H1 (cell line): ENCODE measurements around the gene OR1M1. TPM values are rescaled to one million over a fixed set of nuclear protein-coding genes. Genes with fewer than 3 reads are reported as not detected.

ENCODE experiments used
- CTCF ChIA-PET: fragments of 300-600 bp; sonication (Branson Sonifier 250); formaldehyde crosslinking; loops from one replicate; lab custom pipeline; 2021; ENCODE audit not compliant: partially characterized antibody; lab: Charles Lee
- POLR2A ChIA-PET: fragments of 300-600 bp; sonication (Branson Sonifier 250); formaldehyde crosslinking; loops from one replicate; lab custom pipeline; 2021; ENCODE audit warnings: inconsistent platforms; ENCODE audit not compliant: partially characterized antibody; lab: Charles Lee
- DNase-seq, 2 experiments: peaks; one replicate each; pipeline versions ENCODE4 v3.0.0 to v3.0.0-alpha.2; 2010 to 2022; ENCODE audit warnings: low spot score in 2 of 2, low read depth in 1 of 2, mixed read lengths in 1 of 2
- FAIRE-seq: peaks from 2 replicates; lab custom pipeline; 2011; peaks lifted over from hg19 to GRCh38; lab: Jason Lieb, UNC
- H2AFZ ChIP-seq: 2 replicates; pipeline ENCODE4 v1.8.1; 2012; ENCODE audit warnings: low read length, inconsistent platforms
- H2AK5ac ChIP-seq: 2 replicates; pipeline ENCODE4 v1.6.1; 2013; ENCODE audit warnings: low read depth, low read length
- H2BK120ac ChIP-seq: replicated peaks from 2 replicates; pipeline ENCODE3; 2013; ENCODE audit warnings: low read depth, low read length, inconsistent platforms
- H2BK12ac ChIP-seq: 2 replicates; pipeline ENCODE4 v1.6.1; 2013; ENCODE audit warnings: low read depth, low read length
- H2BK15ac ChIP-seq: 2 replicates; pipeline ENCODE4 v1.6.1; 2013; ENCODE audit warnings: low read length
- H2BK20ac ChIP-seq: 2 replicates; pipeline ENCODE4 v1.6.1; 2013; ENCODE audit warnings: low read length
- H2BK5ac ChIP-seq: 2 replicates; pipeline ENCODE4 v1.6.1; 2013; ENCODE audit warnings: low read depth, low read length
- H3K14ac ChIP-seq: 2 replicates; pipeline ENCODE4 v1.6.1; 2013; ENCODE audit warnings: inconsistent platforms; ENCODE audit not compliant: insufficient read length
- H3K18ac ChIP-seq: 2 replicates; pipeline ENCODE4 v1.6.1; 2013; ENCODE audit warnings: low read length; ENCODE audit errors: extremely low read depth
- H3K23ac ChIP-seq: 2 replicates; pipeline ENCODE4 v1.6.1; 2013; ENCODE audit warnings: inconsistent platforms; ENCODE audit not compliant: insufficient read length
- H3K23me2 ChIP-seq: 2 replicates; pipeline ENCODE4 v1.6.1; 2013; ENCODE audit warnings: low read depth, low read length
- H3K27ac ChIP-seq: 2 replicates; pipeline ENCODE4 v1.6.1; 2011; ENCODE audit warnings: low read depth, low read length, inconsistent platforms
- H3K27me3 ChIP-seq, 4 experiments: replicated peaks in 1 of 4; 1 replicate in 1 of 4; 2 replicates in 3 of 4; pipeline versions ENCODE4 v1.6.1 to v1.8.1; 2011 to 2013; ENCODE audit warnings: low read length in 3 of 4, mild to moderate bottlenecking in 3 of 4, inconsistent platforms in 2 of 4, mixed read lengths in 2 of 4, moderate library complexity in 1 of 4; ENCODE audit not compliant: control insufficient read depth in 3 of 4, insufficient read depth in 3 of 4; ENCODE audit errors: extremely low read depth in 1 of 4
- H3K36me3 ChIP-seq, 4 experiments: 2 replicates each; pipeline versions ENCODE4 v1.6.1 to v1.8.1; 2011 to 2013; ENCODE audit warnings: mild to moderate bottlenecking in 4 of 4, low read length in 3 of 4, moderate library complexity in 2 of 4, control low read depth in 1 of 4, inconsistent platforms in 1 of 4; ENCODE audit not compliant: insufficient read depth in 4 of 4, control insufficient read depth in 2 of 4
- H3K4ac ChIP-seq: replicated peaks from 2 replicates; pipeline ENCODE3; 2013; ENCODE audit warnings: low read length, low read depth, mixed read lengths, inconsistent platforms; ENCODE audit not compliant: insufficient read length
- H3K4me1 ChIP-seq, 4 experiments: replicated peaks in 1 of 4; 1 replicate in 1 of 4; 2 replicates in 3 of 4; pipeline versions ENCODE4 v1.6.1 to v1.8.1; 2011 to 2013; ENCODE audit warnings: low read length in 3 of 4, inconsistent platforms in 2 of 4, mixed read lengths in 1 of 4; ENCODE audit not compliant: insufficient read depth in 4 of 4, control insufficient read depth in 3 of 4
- H3K4me2 ChIP-seq, 2 experiments: 2 replicates each; pipeline versions ENCODE4 v1.6.1 to v1.8.1; 2011 to 2013; ENCODE audit warnings: low read depth in 2 of 2, low read length in 2 of 2, control low read depth in 1 of 2, inconsistent platforms in 1 of 2, mild to moderate bottlenecking in 1 of 2; ENCODE audit not compliant: insufficient read depth in 1 of 2
- H3K4me3 ChIP-seq, 4 experiments: fragments of 200-600, 300-600 bp in 1 of 4; sonication (generic), shearing (Covaris generic), sonication (Bioruptor Twin) in 1 of 4; 2 replicates each; pipeline versions ENCODE4 v1.5.1 to v1.8.1; 2011 to 2016; ENCODE audit warnings: low read length in 4 of 4, low read depth in 3 of 4, control low read depth in 2 of 4, inconsistent platforms in 2 of 4, mild to moderate bottlenecking in 2 of 4, mixed read lengths in 1 of 4, moderate library complexity in 1 of 4; ENCODE audit not compliant: insufficient read depth in 2 of 4; ENCODE audit errors: extremely low read depth in 1 of 4
- H3K56ac ChIP-seq: replicated peaks from 2 replicates; pipeline ENCODE3; 2013; ENCODE audit warnings: low read depth, mild to moderate bottlenecking, mixed read lengths, low read length, inconsistent platforms; ENCODE audit not compliant: insufficient read length
- H3K79me1 ChIP-seq: 2 replicates; pipeline ENCODE4 v1.6.1; 2013; ENCODE audit warnings: low read depth, low read length, control low read depth
- H3K79me2 ChIP-seq, 2 experiments: 2 replicates each; pipeline versions ENCODE4 v1.6.1 to v1.8.1; 2012 to 2013; ENCODE audit warnings: low read length in 2 of 2, mild to moderate bottlenecking in 2 of 2, inconsistent platforms in 1 of 2; ENCODE audit not compliant: insufficient read depth in 2 of 2, control insufficient read depth in 1 of 2
- H3K9ac ChIP-seq, 4 experiments: replicated peaks in 1 of 4; 1 replicate in 1 of 4; 2 replicates in 3 of 4; pipeline versions ENCODE4 v1.6.1 to v1.8.1; 2011 to 2013; ENCODE audit warnings: low read depth in 3 of 4, low read length in 3 of 4, control low read depth in 2 of 4, mild to moderate bottlenecking in 2 of 4, moderate library complexity in 2 of 4, inconsistent platforms in 1 of 4; ENCODE audit errors: extremely low read depth in 1 of 4
- H3K9me3 ChIP-seq, 2 experiments: 2 replicates each; pipeline versions ENCODE4 v1.6.1 to v1.8.1; 2012 to 2013; ENCODE audit warnings: mild to moderate bottlenecking in 2 of 2, moderate library complexity in 2 of 2, control low read depth in 1 of 2, inconsistent platforms in 1 of 2, low read depth in 1 of 2, low read length in 1 of 2, mixed read lengths in 1 of 2; ENCODE audit not compliant: insufficient read depth in 2 of 2
- H4K20me1 ChIP-seq, 2 experiments: replicated peaks in 1 of 2; 2 replicates each; pipeline versions ENCODE3 to v1.8.1; 2011 to 2013; ENCODE audit warnings: inconsistent platforms in 2 of 2, low read length in 2 of 2, mild to moderate bottlenecking in 1 of 2; ENCODE audit not compliant: insufficient read depth in 2 of 2, control insufficient read depth in 1 of 2
- H4K5ac ChIP-seq: 2 replicates; pipeline ENCODE4 v1.6.1; 2013; ENCODE audit warnings: low read length, low read depth, mixed read lengths, inconsistent platforms; ENCODE audit not compliant: insufficient read length
- H4K8ac ChIP-seq: 2 replicates; pipeline ENCODE4 v1.8.0; 2013; ENCODE audit warnings: mild to moderate bottlenecking, moderate library complexity, low read length, inconsistent platforms; ENCODE audit not compliant: insufficient read depth; ENCODE audit errors: extremely low read depth
- H4K91ac ChIP-seq: replicated peaks from 2 replicates; pipeline ENCODE3; 2013; ENCODE audit warnings: low read length, mixed read lengths, inconsistent platforms; ENCODE audit not compliant: insufficient read length
- ASH2L ChIP-seq: fragments of 200-600, 300-600 bp; sonication (generic); IDR thresholded peaks from one replicate; pipeline ENCODE4 v1.7.1; 2017; ENCODE audit warnings: low read length
- CHD2 ChIP-seq: IDR thresholded peaks from 2 replicates; pipeline ENCODE4 v1.6.1; 2012; ENCODE audit warnings: low read length, improper control_type of control experiment
- E2F6 ChIP-seq: IDR thresholded peaks from 2 replicates; pipeline ENCODE4 v1.6.1; 2012; ENCODE audit warnings: inconsistent platforms
- HDAC2 ChIP-seq, 2 experiments: fragments of 300-600 bp in 1 of 2; sonication (generic) in 1 of 2; IDR thresholded peaks; 2 replicates each; pipeline ENCODE4 v1.6.1; 2011 to 2012; ENCODE audit warnings: low read depth in 2 of 2, low read length in 2 of 2, mild to moderate bottlenecking in 2 of 2, moderate library complexity in 2 of 2, borderline replicate concordance in 1 of 2, inconsistent platforms in 1 of 2
- HDAC6 ChIP-seq: IDR thresholded peaks from one replicate; pipeline ENCODE4 v1.7.1; 2012; ENCODE audit warnings: low read depth, mild to moderate bottlenecking, inconsistent platforms, low read length, moderate library complexity
- JUN ChIP-seq: IDR thresholded peaks from 2 replicates; pipeline ENCODE4 v1.6.1; 2011; ENCODE audit warnings: low read depth, mild to moderate bottlenecking, improper control_type of control experiment, low read length
- KDM4A ChIP-seq: IDR thresholded peaks from one replicate; pipeline ENCODE4 v1.7.1; 2012; ENCODE audit warnings: low read depth, mild to moderate bottlenecking, moderate library complexity, low read length, inconsistent platforms; ENCODE audit not compliant: severe bottlenecking
- PHF8 ChIP-seq: fragments of 200-600 bp; sonication (generic); conservative IDR thresholded peaks from 2 replicates; pipeline ENCODE4 v1.7.1; 2012; ENCODE audit warnings: low read depth, mild to moderate bottlenecking, inconsistent platforms, low read length, moderate library complexity
- RBBP5 ChIP-seq: IDR thresholded peaks from 2 replicates; pipeline ENCODE4 v1.7.1; 2012; ENCODE audit warnings: low read depth, mild to moderate bottlenecking, inconsistent platforms, low read length, moderate library complexity, borderline replicate concordance
- SAP30 ChIP-seq: fragments of 300-600 bp; sonication (generic); IDR thresholded peaks from 2 replicates; pipeline ENCODE4 v1.7.1; 2012; ENCODE audit warnings: low read length, moderate library complexity, mild to moderate bottlenecking, inconsistent platforms; ENCODE audit not compliant: insufficient read depth, insufficient replicate concordance
- SIRT6 ChIP-seq: IDR thresholded peaks from one replicate; pipeline ENCODE4 v1.7.1; 2012; ENCODE audit warnings: low read length, inconsistent platforms
- SIX5 ChIP-seq: IDR thresholded peaks from 2 replicates; pipeline ENCODE4 v1.6.1; 2011; ENCODE audit warnings: mild to moderate bottlenecking, low read depth, low read length
- SP4 ChIP-seq: IDR thresholded peaks from 2 replicates; pipeline ENCODE4 v1.6.1; 2012; ENCODE audit warnings: low read length, inconsistent platforms
- SUZ12 ChIP-seq: fragments of 200-600 bp; sonication (generic); IDR thresholded peaks from 2 replicates; pipeline ENCODE4 v1.6.1; 2012; ENCODE audit warnings: mild to moderate bottlenecking, inconsistent platforms, low read length, moderate library complexity, mixed read lengths
- WGBS, 2 experiments: shearing (Covaris generic) in 1 of 2; methylation state at CpG; one replicate each; pipeline versions ENCODE4 v1.1.6 to v1.1.7; 2013 to 2015; ENCODE audit warnings: low lambda C conversion rate in 2 of 2, mixed read lengths in 2 of 2, inconsistent platforms in 1 of 2, low coverage in 1 of 2, missing lambda C conversion rate in 1 of 2; ENCODE audit not compliant: insufficient replicate concordance in 2 of 2, insufficient coverage in 1 of 2, insufficient read length in 1 of 2; ENCODE audit errors: extremely low coverage in 1 of 2, missing lambda C conversion rate in 1 of 2; 5-methylcytosine and 5-hydroxymethylcytosine counted together
- polyA plus RNA-seq, 7 experiments: library from polyadenylated mRNA; depleted of rRNA in 3 of 7; stranded (reverse) in 5 of 7; unstranded in 2 of 7; fragments of >200 nt in 5 of 7; fragments of 200-250 nt in 2 of 7; gene quantifications; 1 replicate in 5 of 7; 2 replicates in 1 of 7; 4 replicates in 1 of 7; pipeline versions ENCODE4 v1.2.1 to v1.2.3, GENCODE V29; 2011 to 2013; ENCODE audit warnings: missing spikeins in 2 of 7, mixed read lengths in 2 of 7
- total RNA-seq: library from RNA; stranded (reverse); fragmentation: NEBNext Ultra II Directional; extraction: Animal tissue kit (Norgen Biotek cat#: 25700); gene quantifications from 2 replicates; pipeline ENCODE4 v1.2.1, GENCODE V29; 2021

Gene OR1M1
- total and polyA plus RNA-seq, 2 of the 8 experiments (the other 6 are each of a cell fraction or from before 2014, with no cell fraction given) = 0.12 TPM; not detected in 1

GRCh38 chr19:9144920-9145319 lies 58.1 kb downstream of the OR1M1 start:
- no peak overlapping the region for H2BK120ac ChIP-seq
- peaks cover 2 to 21% (median 8%) of the 10 kb centered on the region in 4 experiments; a peak in 4 of 8 replicates for H3K36me3 ChIP-seq
- POLR2A ChIA-PET = no interaction called here
- H3K27ac ChIP-seq = no peak overlapping the region
- no peak overlapping the region for H3K4ac ChIP-seq
- DNase-seq = no peak
- no peak overlapping the region for H4K8ac ChIP-seq
- no peak for FAIRE-seq
- H2BK5ac ChIP-seq = no peak overlapping the region
- H3K4me3 ChIP-seq = no peak overlapping the region
- no peak overlapping the region for H2AFZ ChIP-seq
- H3K79me2 ChIP-seq = peaks cover 65 to 97% of the 10 kb centered on the region in 2 experiments
- no peak overlapping the region for H2BK12ac ChIP-seq
- H3K4me2 ChIP-seq = no peak overlapping the region
- no peaks in the 10 kb centered on the region for H3K4me1 ChIP-seq
- no peak overlapping the region for H2BK15ac ChIP-seq
- H3K9ac ChIP-seq = no peak overlapping the region
- H3K79me1 ChIP-seq = peaks cover 8% of the 10 kb centered on the region; the same call in 1 of the 2 replicates
- WGBS, 2 experiments = 94% methylated on average over 5 of the region's 5 CpGs; no CpG with 5 or more reads in 1 of the 2 experiments
- H4K91ac ChIP-seq = no peak overlapping the region
- CTCF ChIA-PET = interaction anchor here (0.5 kb wide), 1 partner anchor 723 kb away, joined by 5 read pairs; no protein-coding TSS in a partner anchor
- H3K18ac ChIP-seq = no peak overlapping the region
- no peaks in the 10 kb centered on the region for H3K23me2 ChIP-seq
- no peak overlapping the region for H2BK20ac ChIP-seq
- no peak overlapping the region for H4K5ac ChIP-seq
- H3K27me3 ChIP-seq = no peaks in the 10 kb centered on the region
- H3K14ac ChIP-seq = no peak overlapping the region
- H3K56ac ChIP-seq = no peak overlapping the region
- no peak overlapping the region for H2AK5ac ChIP-seq
- H3K23ac ChIP-seq = no peak overlapping the region
- H3K9me3 ChIP-seq = peaks cover 13 to 17% of the 10 kb centered on the region in 2 experiments
- H4K20me1 ChIP-seq = peaks cover 0 to 8% of the 10 kb centered on the region in 2 experiments
- TF ChIP-seq SIRT6 = no peak
- no peak for TF ChIP-seq E2F6
- TF ChIP-seq ASH2L = no peak
- no peak for TF ChIP-seq KDM4A
- no peak for TF ChIP-seq CHD2
- no peak for TF ChIP-seq PHF8
- no peak for TF ChIP-seq HDAC2 (IDR thresholded peaks at IDR 0.05; ENCODE audit: borderline replicate concordance in 1 of 2, low read depth in 2 of 2, low read length in 2 of 2)
- TF ChIP-seq RBBP5 = no peak
- no peak for TF ChIP-seq SIX5
- no peak for TF ChIP-seq SAP30
- no peak for TF ChIP-seq HDAC6
- TF ChIP-seq SP4 = no peak
- no peak for TF ChIP-seq SUZ12
- no peak for TF ChIP-seq JUN
